RKO (cell line): ENCODE measurements around the gene PI4K2A.

Experiments used
- DNase-seq: peaks from one replicate; pipeline ENCODE4 v3.0.0-alpha.2; 2016; ENCODE audit warnings: low spot score

PI4K2A gene

GRCh38 chr10:97704341-97704740 lies 63.9 kb downstream of the PI4K2A start:
- no peak for DNase-seq

- no peak for DNase-seq
These were observed 64.7 kb downstream of the PI4K2A start for GRCh38 chr10:97705006-97705670.

DNA sequence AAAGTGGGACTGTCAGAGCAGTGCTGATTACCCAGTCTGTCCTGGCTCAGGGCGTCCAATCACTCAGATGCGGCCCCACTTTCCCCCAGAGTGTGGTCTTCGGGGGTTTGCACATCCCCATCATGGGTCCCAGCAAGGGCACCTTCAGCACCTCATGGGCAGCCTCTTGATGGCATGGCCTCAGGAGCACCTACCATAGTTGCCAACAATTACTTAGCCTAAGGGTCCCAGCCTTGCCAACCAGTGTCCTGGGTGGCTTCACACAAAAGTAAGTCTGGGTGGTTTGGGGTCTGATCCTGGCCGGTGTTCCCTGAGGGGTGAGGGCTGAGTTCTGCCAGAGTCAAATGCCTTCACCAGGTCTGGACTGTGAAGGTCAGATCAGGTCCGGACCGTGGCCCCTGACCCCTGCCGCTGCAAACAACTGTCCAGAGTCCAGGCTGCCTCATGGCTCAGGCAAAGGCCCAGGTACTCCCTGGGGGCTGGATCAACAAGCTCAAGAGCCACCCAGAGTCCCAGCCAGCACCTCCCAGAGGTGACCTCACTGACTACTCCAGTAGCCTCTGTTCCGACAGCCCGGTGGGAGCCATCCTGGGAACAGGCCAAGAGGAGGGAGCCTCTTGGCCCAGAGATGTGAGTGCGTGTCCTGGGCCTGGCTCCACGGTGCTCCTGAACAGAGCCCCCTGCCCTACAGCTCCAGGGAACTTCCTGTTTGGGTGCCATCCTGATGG lies 66.8 kb downstream of the PI4K2A start:
- DNase-seq, result no peak

DNA sequence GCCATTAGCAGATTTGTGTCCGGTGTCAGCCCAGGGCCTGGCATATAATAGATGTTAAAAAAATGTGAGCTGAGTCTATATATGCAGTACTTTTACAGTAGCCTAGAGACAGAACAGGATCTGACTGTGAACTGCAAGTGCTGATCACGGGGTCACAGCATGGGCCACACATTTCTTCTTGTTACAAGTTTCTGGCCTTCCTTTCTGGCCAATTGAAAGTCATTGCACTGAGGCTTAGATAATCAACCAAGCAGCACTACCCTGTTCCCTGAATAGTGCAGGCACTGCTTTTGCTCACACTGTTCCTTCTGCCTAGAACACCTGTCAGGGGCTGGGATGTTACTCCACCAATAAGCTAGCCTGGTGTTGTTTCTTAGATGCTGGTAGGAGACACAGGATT lies 67.7 kb downstream of the PI4K2A start:
- DNase-seq, result no peak

- peak; percentile 75 for DNase-seq
These were observed 68.8 kb downstream of the PI4K2A start for GRCh38 chr10:97708976-97709946.

GRCh38 chr10:97711640-97712572 lies 71.4 kb downstream of the PI4K2A start:
- DNase-seq, result no peak

- peak; percentile 77 for DNase-seq
These were observed 72.9 kb downstream of the PI4K2A start, which contains the start of gene MARVELD1 for GRCh38 chr10:97713339-97713825. TSS of gene MARVELD1 (plus strand) at chr10:97713730. CDS start at chr10:97713877, 147 bp downstream.

- peak; percentile 86 for DNase-seq
These were observed 73.4 kb downstream of the PI4K2A start for GRCh38 chr10:97713826-97714400.

DNA sequence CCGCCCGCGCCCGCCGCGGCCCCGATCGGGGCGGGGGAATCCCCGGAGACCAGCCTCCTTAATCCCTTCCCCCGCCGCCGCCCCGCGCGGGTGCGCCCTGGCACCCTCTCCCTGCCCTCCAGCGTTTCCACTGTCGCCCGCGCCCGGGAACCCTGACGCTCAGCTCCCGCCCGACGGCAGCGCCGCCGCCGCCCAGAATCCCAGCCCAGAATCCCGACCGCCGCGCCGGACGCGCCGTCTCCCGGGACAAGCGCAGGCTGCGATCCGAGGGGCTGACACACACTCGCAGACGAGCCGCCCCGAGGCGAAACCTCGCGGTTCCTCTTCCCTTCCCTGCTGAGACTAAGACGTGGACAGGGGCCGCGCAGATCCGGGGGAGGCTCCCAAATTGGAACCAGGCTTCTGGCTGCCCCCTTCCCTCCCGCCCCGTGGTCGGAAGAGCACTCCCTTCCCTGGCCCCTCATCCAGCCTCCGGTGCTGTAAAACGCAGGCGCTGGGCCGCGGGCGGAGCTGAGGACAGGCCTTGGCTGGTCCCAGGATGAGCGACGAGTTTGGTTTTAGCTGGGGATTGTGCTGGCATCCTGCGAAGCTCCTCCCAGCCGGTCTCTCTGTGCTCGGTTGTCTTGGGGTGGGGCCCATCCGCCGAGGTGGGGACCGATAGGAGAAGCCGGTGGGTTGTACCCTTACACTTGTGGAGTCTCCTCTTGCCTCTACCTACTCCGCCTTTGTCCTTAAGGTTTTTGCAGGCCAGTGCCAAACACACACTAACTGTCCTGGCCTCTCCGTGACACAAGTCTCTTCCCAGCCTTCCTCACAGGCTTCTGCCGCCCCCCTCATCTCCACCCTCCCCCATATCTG lies 74.2 kb downstream of the PI4K2A start:
- DNase-seq, result peak; percentile 75

DNA sequence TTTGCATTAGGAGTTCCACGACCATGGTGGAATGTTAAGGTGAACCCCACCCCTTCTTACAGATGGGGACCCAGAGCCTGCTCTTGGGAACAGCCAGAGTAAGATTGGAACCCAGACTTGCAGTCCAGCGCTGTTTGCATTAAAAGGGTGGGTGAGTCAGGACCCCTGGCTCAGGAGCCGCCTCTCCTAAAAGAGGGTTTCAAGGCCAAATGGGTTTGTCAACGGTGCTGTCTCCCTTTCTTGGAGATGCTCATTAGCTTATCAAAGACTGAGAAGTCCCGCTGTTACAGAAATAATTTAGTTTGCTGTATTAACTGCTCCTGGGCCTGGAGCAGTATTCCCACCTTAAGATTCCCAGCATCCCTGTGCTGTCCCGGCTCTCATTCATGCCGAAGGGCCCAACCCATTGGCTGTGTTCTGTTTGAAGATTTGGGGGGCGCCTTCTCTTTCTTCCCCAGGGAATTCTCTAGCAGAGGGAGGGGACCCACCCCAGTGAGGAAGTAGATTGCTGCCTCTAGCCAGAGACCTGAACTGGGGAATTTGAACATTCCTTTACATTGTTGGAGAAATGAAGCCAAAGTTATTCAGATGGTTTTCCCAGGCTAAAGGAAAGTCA lies 74.9 kb downstream of the PI4K2A start:
- DNase-seq, result peak; percentile 38

DNA sequence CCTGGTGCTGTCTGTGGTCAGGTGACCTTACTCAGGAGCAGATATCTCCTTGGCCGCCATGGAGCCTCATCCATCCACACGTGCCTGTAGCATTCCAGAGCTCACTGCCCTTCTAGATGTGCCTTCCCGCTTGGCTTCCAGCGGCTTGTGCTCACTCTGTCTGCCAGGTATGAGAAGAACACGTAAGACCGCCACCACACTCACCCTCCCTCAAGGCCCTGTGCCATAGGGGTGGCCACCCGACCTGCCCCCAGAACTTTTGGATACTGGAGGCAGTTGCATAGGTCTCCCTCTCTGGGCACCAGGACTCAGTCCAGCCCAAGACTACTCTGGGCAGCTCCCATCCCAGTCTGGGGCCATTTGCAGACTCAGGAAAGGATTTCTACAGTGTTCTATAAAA lies 77.2 kb downstream of the PI4K2A start:
- DNase-seq, result no peak

DNA sequence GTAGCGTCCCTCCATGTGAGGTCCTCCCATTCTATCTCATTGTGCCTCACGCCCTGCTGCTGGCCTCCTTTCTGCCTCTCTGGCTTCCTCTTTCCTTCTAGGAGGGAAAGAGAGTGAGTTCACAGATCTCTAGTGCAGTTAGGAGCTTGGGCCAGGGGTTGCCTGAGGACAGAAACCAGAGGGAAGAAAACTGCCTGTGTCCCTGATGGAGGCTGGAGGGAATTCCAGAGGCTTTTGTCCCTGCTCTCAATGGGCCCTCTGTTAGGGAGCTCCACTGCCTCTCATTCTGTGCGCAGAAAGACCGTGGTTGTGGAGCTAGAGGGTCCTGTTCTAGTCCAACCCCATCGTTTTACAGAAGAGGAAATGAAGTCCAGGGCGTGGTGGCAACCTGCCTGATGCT lies 77.7 kb downstream of the PI4K2A start:
- no peak for DNase-seq

DNA sequence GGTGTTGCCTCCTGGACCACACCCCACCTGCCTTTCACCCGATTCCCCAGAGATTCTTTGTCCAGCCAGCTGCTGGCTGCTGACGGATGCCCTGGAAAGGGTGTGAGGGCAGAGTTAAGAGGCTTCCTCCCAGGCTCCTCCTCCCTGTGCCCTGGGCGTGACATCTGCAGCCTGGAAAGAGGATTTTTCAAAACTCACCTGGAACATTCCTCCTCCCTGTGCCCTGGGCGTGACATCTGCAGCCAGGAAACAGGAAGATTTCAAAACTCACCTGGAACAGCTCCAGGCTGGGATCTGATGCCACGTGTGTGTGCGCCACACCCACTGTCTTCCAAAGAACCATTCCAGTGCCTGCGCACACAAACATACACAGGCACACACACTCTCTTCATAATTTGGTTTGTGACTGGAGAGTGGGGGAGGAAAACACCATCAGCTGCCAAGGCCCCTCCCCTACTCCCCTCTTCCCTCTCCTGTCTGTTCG lies 78.2 kb downstream of the PI4K2A start:
- DNase-seq, result no peak

- no peak for DNase-seq
These were observed 79.1 kb downstream of the PI4K2A start for GRCh38 chr10:97719602-97720001.

DNA sequence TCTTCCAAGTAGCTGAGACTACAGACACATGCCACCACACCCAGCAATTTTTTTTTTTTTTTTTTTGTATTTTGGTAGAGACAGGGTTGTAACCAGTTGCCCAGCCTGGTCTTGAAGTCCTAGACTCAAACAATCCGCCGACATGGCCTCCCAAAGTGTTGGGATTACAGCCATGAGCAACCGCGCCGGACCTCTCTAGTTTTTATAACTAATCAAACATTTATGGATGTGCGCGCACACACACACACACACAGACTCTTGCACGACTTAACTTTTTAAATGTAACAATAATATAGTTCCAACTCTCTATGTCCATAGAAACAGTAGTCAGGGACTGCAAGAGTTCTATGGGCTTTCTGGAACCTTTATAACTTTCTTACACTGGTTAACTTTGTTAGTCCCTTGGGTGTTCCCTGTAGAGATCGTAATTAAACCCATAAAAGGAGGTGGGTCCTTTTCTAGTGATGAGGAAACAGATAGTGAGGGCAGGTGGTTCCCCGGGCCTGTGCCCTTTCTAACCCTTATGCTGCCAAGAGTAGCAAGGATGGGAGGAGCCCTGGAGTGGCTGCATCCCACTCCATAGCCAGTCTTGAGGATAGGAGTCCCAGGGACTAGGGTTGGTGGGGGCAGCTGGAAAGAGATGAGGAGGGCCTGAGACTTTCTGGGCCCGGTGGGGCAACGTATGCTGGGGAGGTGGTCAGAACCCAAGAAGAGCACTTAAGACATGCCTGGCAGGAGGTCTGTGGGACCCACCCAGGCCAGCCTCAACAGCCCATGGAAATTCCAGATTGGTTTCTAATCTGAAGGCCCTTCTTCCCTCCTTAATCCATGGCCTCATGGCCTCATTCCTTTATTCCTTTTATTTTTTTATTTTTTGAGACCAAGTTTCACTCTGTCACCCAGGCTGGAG lies 81.7 kb downstream of the PI4K2A start:
- DNase-seq, result no peak

GRCh38 chr10:97723001-97723400 lies 82.5 kb downstream of the PI4K2A start:
- peak; percentile 23 for DNase-seq

DNA sequence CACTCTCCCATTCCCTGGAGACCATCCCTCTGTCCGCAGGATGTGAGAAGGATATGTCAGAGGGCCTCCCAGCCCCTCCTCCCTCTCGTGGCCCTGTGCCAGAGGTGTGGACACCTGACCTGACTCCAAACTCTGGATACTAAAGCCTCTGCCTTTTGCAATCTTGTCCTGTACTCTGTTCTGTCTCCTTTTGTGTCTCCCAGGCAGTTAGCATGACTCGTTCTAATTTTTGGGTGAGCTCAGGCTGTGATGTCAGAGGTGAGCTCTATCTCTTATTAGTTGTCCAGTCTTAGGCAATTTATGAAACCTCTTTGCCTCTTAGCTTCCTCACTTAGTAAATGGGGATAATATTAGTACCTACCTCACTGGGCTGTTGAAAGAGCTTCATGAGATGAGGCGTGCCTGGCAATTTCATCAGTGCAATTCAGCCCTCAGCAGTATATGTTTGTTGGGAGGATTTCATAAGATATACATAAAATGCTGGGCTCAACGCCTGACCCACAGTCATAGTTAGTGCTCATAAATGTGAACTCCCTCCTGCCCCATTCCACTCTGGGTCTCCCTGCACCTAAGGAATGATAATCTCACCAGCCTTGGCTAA lies 84.0 kb downstream of the PI4K2A start:
- DNase-seq, result peak; percentile 44
